Keratinocyte (primary cell): ENCODE results near the gene LAMA3. TPM values are rescaled to one million over a fixed set of nuclear protein-coding genes. Genes with fewer than 3 reads are reported as not detected.
A peak's percentile ranks its signal among the peaks of the same experiment; 100 is the strongest.

Experiments used
- DNase-seq: peaks from one replicate; pipeline ENCODE4 v3.0.0-alpha.2; 2011; ENCODE audit warnings: low read depth, missing footprints, low spot score
- FAIRE-seq: peaks from 2 replicates; lab custom pipeline; 2011; peaks lifted over from hg19 to GRCh38; lab: Jason Lieb, UNC
- H2AFZ ChIP-seq: 2 replicates; pipeline ENCODE4 v1.6.0; 2012; ENCODE audit warnings: low read length, control low read depth, inconsistent platforms; ENCODE audit not compliant: control insufficient read depth
- H3K27ac ChIP-seq: 2 replicates; pipeline ENCODE4 v1.5.1; 2011; ENCODE audit warnings: low read length; ENCODE audit not compliant: control insufficient read depth, insufficient read depth
- H3K27me3 ChIP-seq: 3 replicates; pipeline ENCODE4 v1.6.0; 2011; ENCODE audit warnings: low read length; ENCODE audit not compliant: control insufficient read depth, insufficient read depth; ENCODE audit errors: extremely low read depth
- H3K36me3 ChIP-seq, 2 experiments: 2 replicates in 1 of 2; 3 replicates in 1 of 2; pipeline ENCODE4 v1.5.1; 2011; ENCODE audit warnings: low read length in 2 of 2, mild to moderate bottlenecking in 1 of 2; ENCODE audit not compliant: control insufficient read depth in 2 of 2, insufficient read depth in 2 of 2; ENCODE audit errors: extremely low read depth in 1 of 2
- H3K4me1 ChIP-seq: 3 replicates; pipeline ENCODE4 v1.5.1; 2011; ENCODE audit warnings: low read length; ENCODE audit not compliant: control insufficient read depth, insufficient read depth; ENCODE audit errors: extremely low read depth
- H3K4me2 ChIP-seq: 3 replicates; pipeline ENCODE4 v1.6.0; 2011; ENCODE audit warnings: low read depth, low read length; ENCODE audit not compliant: control insufficient read depth, insufficient read depth; ENCODE audit errors: extremely low read depth
- H3K4me3 ChIP-seq, 3 experiments: fragments of 200-600 bp in 1 of 3; sonication (generic) in 1 of 3; 2 replicates in 2 of 3; 3 replicates in 1 of 3; pipeline ENCODE4 v1.5.1; 2011 to 2016; ENCODE audit warnings: low read length in 3 of 3, mild to moderate bottlenecking in 3 of 3, control low read depth in 2 of 3, inconsistent platforms in 1 of 3, low read depth in 1 of 3, mixed read lengths in 1 of 3, mixed run types in 1 of 3, moderate library complexity in 1 of 3; ENCODE audit not compliant: control insufficient read depth in 2 of 3, insufficient read depth in 2 of 3; ENCODE audit errors: extremely low read depth in 1 of 3
- H3K79me2 ChIP-seq: 2 replicates; pipeline ENCODE4 v1.6.0; 2012; ENCODE audit warnings: low read length; ENCODE audit not compliant: control insufficient read depth, insufficient read depth
- H3K9ac ChIP-seq: 3 replicates; pipeline ENCODE4 v1.6.0; 2011; ENCODE audit warnings: low read length; ENCODE audit not compliant: control insufficient read depth, insufficient read depth; ENCODE audit errors: extremely low read depth
- H3K9me1 ChIP-seq: 3 replicates; pipeline ENCODE4 v1.6.0; 2011; ENCODE audit warnings: low read length; ENCODE audit not compliant: control insufficient read depth, insufficient read depth; ENCODE audit errors: extremely low read depth
- H3K9me3 ChIP-seq: 2 replicates; pipeline ENCODE4 v1.5.1; 2012; ENCODE audit warnings: low read depth, low read length; ENCODE audit not compliant: control insufficient read depth
- H4K20me1 ChIP-seq: 3 replicates; pipeline ENCODE4 v1.6.0; 2011; ENCODE audit warnings: low read length; ENCODE audit not compliant: control insufficient read depth, insufficient read depth; ENCODE audit errors: extremely low read depth
- EZH2 ChIP-seq: IDR thresholded peaks from one replicate; pipeline ENCODE4 v1.6.1; 2012; ENCODE audit warnings: inconsistent platforms, mild to moderate bottlenecking, low read length, moderate library complexity
- dilution Hi-C: fragments of 300-500 bp; cut with MboI; formaldehyde crosslinking; loops from one replicate; pipeline ENCODE4 v1.7.0; 2020; ENCODE audit warnings: low sequenced_read_pairs; ENCODE audit not compliant: extremely low pct_ligation_motif_present
- polyA plus RNA-seq, 5 experiments: library from polyadenylated mRNA; depleted of rRNA in 3 of 5; stranded (reverse) in 3 of 5; stranded (forward) in 1 of 5; unstranded in 1 of 5; fragments of >200 nt; gene quantifications; 1 replicate in 1 of 5; 2 replicates in 3 of 5; 3 replicates in 1 of 5; pipeline versions ENCODE4 v1.2.1 to v1.2.3, GENCODE V29; 2011 to 2012; ENCODE audit warnings: missing spikeins in 2 of 5, low read depth in 1 of 5, low replicate concordance in 1 of 5
- TF ChIP-seq, protein P1 (sequence below), 3 experiments: IDR thresholded peaks in 1 of 3; conservative IDR thresholded peaks in 1 of 3; optimal IDR thresholded peaks in 1 of 3; 2 replicates in 2 of 3; 3 replicates in 1 of 3; pipeline versions ENCODE3 to v1.5.1; 2011; ENCODE audit warnings: low read length in 3 of 3, mild to moderate bottlenecking in 3 of 3, moderate library complexity in 2 of 3, control low read depth in 1 of 3, inconsistent platforms in 1 of 3; ENCODE audit not compliant: insufficient read depth in 2 of 3; ENCODE audit errors: extremely low read depth in 1 of 3

Gene LAMA3
- polyA plus RNA-seq, 1 donor (not counting 4 experiments of a cell fraction or from before 2014, with no cell fraction given): 1,944 TPM

DNA sequence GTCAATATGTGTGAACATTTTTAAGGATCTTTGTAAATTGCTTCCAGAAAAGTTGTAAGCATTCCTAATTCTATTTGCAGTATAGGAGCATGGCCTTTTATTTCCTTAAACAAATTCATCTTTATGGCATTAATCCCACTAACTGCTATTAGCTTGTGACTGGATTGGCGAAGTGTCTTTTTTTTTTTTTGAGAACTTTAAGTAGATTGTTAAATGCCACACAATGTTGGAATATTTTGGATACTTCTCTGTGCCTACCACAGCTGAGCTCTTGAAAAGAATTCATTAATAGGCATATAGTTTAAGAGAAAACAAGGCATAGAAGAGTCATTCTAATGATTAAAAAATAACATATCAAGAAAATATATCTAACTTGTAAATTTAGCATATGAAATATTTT is 129.7 kb downstream of the LAMA3 start:
- dilution Hi-C loops: no loop called here
- no peak overlapping the region for H3K27ac ChIP-seq
- H3K4me2 ChIP-seq: no peak overlapping the region

DNA sequence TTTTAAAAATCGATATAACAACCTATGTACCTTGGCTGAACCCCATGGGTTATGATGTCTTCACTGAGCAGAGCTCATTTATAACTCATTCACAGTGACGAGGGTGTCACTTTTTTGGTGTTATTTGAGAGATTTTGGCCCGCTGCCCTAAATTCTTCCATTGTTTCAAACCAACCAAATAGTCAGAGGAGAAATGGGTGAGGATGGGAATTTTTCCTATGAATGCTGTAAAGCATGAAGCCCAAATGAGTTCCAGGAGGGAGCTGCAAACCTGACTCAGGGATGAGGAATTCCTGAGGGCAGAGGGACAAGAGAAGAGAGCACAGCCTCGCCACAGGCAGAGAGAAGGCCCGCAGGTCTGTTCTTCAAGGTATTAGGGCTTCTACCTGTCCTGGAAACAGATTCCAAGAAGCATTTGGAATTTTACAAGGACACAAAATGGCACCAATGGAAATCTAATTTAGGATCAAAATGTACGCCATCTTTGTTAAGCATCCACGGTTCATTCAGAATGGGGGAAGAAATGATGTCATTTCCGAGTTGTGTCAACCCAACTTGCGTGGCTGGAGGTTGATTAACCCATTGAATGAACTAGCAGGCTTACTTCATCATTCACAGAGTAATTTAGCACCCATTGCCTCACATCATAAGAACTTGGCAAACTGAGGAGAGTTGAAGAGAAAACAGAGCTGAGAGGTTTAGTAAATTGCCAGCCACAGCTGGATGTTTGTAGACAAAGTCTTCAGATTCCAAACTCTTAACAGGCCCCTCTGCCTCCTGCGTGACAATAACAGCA is 133.5 kb downstream of the LAMA3 start:
- no peak for DNase-seq
- Histone ChIP-seq H4K20me1 (no peaks in the 10 kb centered on the region), H3K4me3 (no peak overlapping the region), H3K27me3 (no peaks in the 10 kb centered on the region), H3K9me1 (no peaks in the 10 kb centered on the region), H3K36me3 (peaks cover 0 to 4% of the 10 kb centered on the region in 2 experiments), H2AFZ (no peak overlapping the region), H3K9ac (no peak overlapping the region), H3K79me2 (no peaks in the 10 kb centered on the region), H3K4me2 (peak overlapping the region; percentile 22), H3K4me1 (peaks cover 47% of the 10 kb centered on the region), H3K9me3 (no peaks in the 10 kb centered on the region), H3K27ac (no peak overlapping the region)
- peak; percentile 13 for FAIRE-seq
- dilution Hi-C loops: no loop called here
- no peak for TF ChIP-seq EZH2
- TF ChIP-seq, protein P1, sequence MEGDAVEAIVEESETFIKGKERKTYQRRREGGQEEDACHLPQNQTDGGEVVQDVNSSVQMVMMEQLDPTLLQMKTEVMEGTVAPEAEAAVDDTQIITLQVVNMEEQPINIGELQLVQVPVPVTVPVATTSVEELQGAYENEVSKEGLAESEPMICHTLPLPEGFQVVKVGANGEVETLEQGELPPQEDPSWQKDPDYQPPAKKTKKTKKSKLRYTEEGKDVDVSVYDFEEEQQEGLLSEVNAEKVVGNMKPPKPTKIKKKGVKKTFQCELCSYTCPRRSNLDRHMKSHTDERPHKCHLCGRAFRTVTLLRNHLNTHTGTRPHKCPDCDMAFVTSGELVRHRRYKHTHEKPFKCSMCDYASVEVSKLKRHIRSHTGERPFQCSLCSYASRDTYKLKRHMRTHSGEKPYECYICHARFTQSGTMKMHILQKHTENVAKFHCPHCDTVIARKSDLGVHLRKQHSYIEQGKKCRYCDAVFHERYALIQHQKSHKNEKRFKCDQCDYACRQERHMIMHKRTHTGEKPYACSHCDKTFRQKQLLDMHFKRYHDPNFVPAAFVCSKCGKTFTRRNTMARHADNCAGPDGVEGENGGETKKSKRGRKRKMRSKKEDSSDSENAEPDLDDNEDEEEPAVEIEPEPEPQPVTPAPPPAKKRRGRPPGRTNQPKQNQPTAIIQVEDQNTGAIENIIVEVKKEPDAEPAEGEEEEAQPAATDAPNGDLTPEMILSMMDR (optimal IDR thresholded peaks at IDR 0.05 in 1 of 3, IDR thresholded peaks at IDR 0.05 in 1 of 3, conservative IDR thresholded peaks at IDR 0.05 in 1 of 3; ENCODE audit: extremely low read depth in 1 of 3, insufficient read depth in 2 of 3, low read length in 3 of 3): no peak

More for the DNA sequence above, 129.7 kb downstream of the LAMA3 start:
- no peak overlapping the region for H2AFZ ChIP-seq
- H3K4me3 ChIP-seq: no peak overlapping the region
- peaks cover 13% of the 10 kb centered on the region for H3K4me1 ChIP-seq
- H3K9me1 ChIP-seq: no peaks in the 10 kb centered on the region
- H3K27me3 ChIP-seq: no peaks in the 10 kb centered on the region
- peaks cover 0 to 4% of the 10 kb centered on the region in 2 experiments for H3K36me3 ChIP-seq
- FAIRE-seq: no peak
- no peak overlapping the region for H3K9ac ChIP-seq
- H3K79me2 ChIP-seq: no peaks in the 10 kb centered on the region
- no peak for TF ChIP-seq EZH2
- TF ChIP-seq, protein P1 (optimal IDR thresholded peaks at IDR 0.05 in 1 of 3, IDR thresholded peaks at IDR 0.05 in 1 of 3, conservative IDR thresholded peaks at IDR 0.05 in 1 of 3; ENCODE audit: extremely low read depth in 1 of 3, insufficient read depth in 2 of 3, low read length in 3 of 3): no peak
- H4K20me1 ChIP-seq: no peaks in the 10 kb centered on the region
- DNase-seq: no peak
- H3K9me3 ChIP-seq: no peaks in the 10 kb centered on the region
